Naive thymus-derived CD8-positive, alpha-beta T cell (primary cell): Measurements from ENCODE around the gene CCDC159. TPM values are rescaled to one million over a fixed set of nuclear protein-coding genes. Genes with fewer than 3 reads are reported as not detected.

Source experiments
- polyA plus RNA-seq, 3 donors: library from polyadenylated mRNA; unstranded; fragments of 300-500 nt; fragmentation: Illumina TruSeq; gene quantifications; one replicate each; pipeline ENCODE4 v1.2.3, GENCODE V29; 2021
- total RNA-seq, 8 experiments: library from RNA in 2 of 8; stranded (reverse) in 2 of 8; gene quantifications; one replicate each; pipeline ENCODE4 v1.2.3 and lab custom pipeline; 2021 to 2026

Gene CCDC159
- total and polyA plus RNA-seq, 5 experiments from 2014 or later, result 13.7 to 61.6 (median 16.8) TPM

Other genes with a start within 250 kb of the CCDC159 start
- 1 to 10 TPM; 1.5 to 1.7 TPM for gene SPC24, start 190.7 kb upstream of the CCDC159 start, total RNA-seq
- under 1 TPM in 2 of 3 donors, not detected in 1; 0.16 to 0.47 TPM for gene SPC24, start 190.7 kb upstream of the CCDC159 start, polyA plus RNA-seq
- gene KANK2, start 149.0 kb upstream of the CCDC159 start, total RNA-seq, result under 1 TPM; 0.23 to 0.36 TPM
- not detected for gene KANK2, start 149.0 kb upstream of the CCDC159 start, polyA plus RNA-seq
- not detected for gene ANGPTL8, start 106.9 kb upstream of the CCDC159 start, total RNA-seq
- not detected for gene ANGPTL8, start 106.9 kb upstream of the CCDC159 start, polyA plus RNA-seq
- gene DOCK6, start 84.0 kb upstream of the CCDC159 start, total RNA-seq, result under 1 TPM; 0.16 to 0.34 TPM
- not detected for gene DOCK6, start 84.0 kb upstream of the CCDC159 start, polyA plus RNA-seq
- not detected for gene TSPAN16, start 50.4 kb upstream of the CCDC159 start, total RNA-seq
- not detected for gene TSPAN16, start 50.4 kb upstream of the CCDC159 start, polyA plus RNA-seq
- gene RAB3D, start 6.9 kb upstream of the CCDC159 start, total RNA-seq, result 1 to 10 TPM; 4.5 to 4.9 TPM
- gene RAB3D, start 6.9 kb upstream of the CCDC159 start, polyA plus RNA-seq, result 1 to 10 TPM in 1 of 3 donors, under 1 TPM in 2; 0.80 to 1.4 (median 0.89) TPM
- 10 to 100 TPM; 22.9 to 25.8 TPM for gene TMEM205, start 251 bp upstream of the CCDC159 start, total RNA-seq
- 10 to 100 TPM; 56.6 to 76.1 (median 66.8) TPM for gene TMEM205, start 251 bp upstream of the CCDC159 start, polyA plus RNA-seq
- 1 to 10 TPM; 8.4 to 8.7 TPM for gene PLPPR2, start 8.9 kb downstream of the CCDC159 start, total RNA-seq
- gene PLPPR2, start 8.9 kb downstream of the CCDC159 start, polyA plus RNA-seq, result under 1 TPM; 0.22 to 0.33 (median 0.30) TPM
- gene SWSAP1, start 28.1 kb downstream of the CCDC159 start, total RNA-seq, result 1 to 10 TPM; 5.6 to 5.7 TPM
- 1 to 10 TPM; 4.3 to 5.8 (median 4.7) TPM for gene SWSAP1, start 28.1 kb downstream of the CCDC159 start, polyA plus RNA-seq
- gene EPOR, start 37.8 kb downstream of the CCDC159 start, total RNA-seq, result 1 to 10 TPM; 5.1 to 6.2 TPM
- gene EPOR, start 37.8 kb downstream of the CCDC159 start, polyA plus RNA-seq, result 1 to 10 TPM; 5.1 to 6.9 (median 5.9) TPM
- not detected for gene RGL3, start 72.8 kb downstream of the CCDC159 start, total RNA-seq
- gene RGL3, start 72.8 kb downstream of the CCDC159 start, polyA plus RNA-seq, result not detected
- gene ODAD3, start 88.6 kb downstream of the CCDC159 start, total RNA-seq, result not detected
- not detected for gene ODAD3, start 88.6 kb downstream of the CCDC159 start, polyA plus RNA-seq
- 100 to 1,000 TPM; 252 to 262 TPM for gene PRKCSH, start 89.1 kb downstream of the CCDC159 start, total RNA-seq
- gene PRKCSH, start 89.1 kb downstream of the CCDC159 start, polyA plus RNA-seq, result 10 to 100 TPM; 23.5 to 58.7 (median 28.0) TPM
- gene ELAVL3, start 134.5 kb downstream of the CCDC159 start, total RNA-seq, result not detected
- gene ELAVL3, start 134.5 kb downstream of the CCDC159 start, polyA plus RNA-seq, result not detected
- 10 to 100 TPM; 15.3 to 18.1 TPM for gene ZNF653, start 159.3 kb downstream of the CCDC159 start, total RNA-seq
- gene ZNF653, start 159.3 kb downstream of the CCDC159 start, polyA plus RNA-seq, result 1 to 10 TPM; 1.4 to 2.9 (median 1.7) TPM
- gene ECSIT, start 182.6 kb downstream of the CCDC159 start, total RNA-seq, result 10 to 100 TPM; 47.1 to 50.8 TPM
- gene ECSIT, start 182.6 kb downstream of the CCDC159 start, polyA plus RNA-seq, result 10 to 100 TPM; 34.3 to 40.1 (median 35.4) TPM
- gene CNN1, start 192.3 kb downstream of the CCDC159 start, total RNA-seq, result not detected
- not detected for gene CNN1, start 192.3 kb downstream of the CCDC159 start, polyA plus RNA-seq
- 10 to 100 TPM; 41.0 to 42.8 TPM for gene ELOF1, start 212.7 kb downstream of the CCDC159 start, total RNA-seq
- 10 to 100 TPM; 71.4 to 91.0 (median 90.6) TPM for gene ELOF1, start 212.7 kb downstream of the CCDC159 start, polyA plus RNA-seq
- 10 to 100 TPM; 13.8 to 14.8 TPM for gene ACP5, start 231.1 kb downstream of the CCDC159 start, total RNA-seq
- gene ACP5, start 231.1 kb downstream of the CCDC159 start, polyA plus RNA-seq, result 10 to 100 TPM in 2 of 3 donors, 1 to 10 TPM in 1; 8.4 to 14.2 (median 12.0) TPM